Measurements from ENCODE around the gene DEXI. TPM values are rescaled to one million over a fixed set of nuclear protein-coding genes. Genes with fewer than 3 reads are reported as not detected.

DEXI gene
- total and polyA plus RNA-seq, 2 of the 13 experiments (the other 11 are each of a cell fraction or from before 2014, with no cell fraction given), result 51.5 to 70.4 TPM

- TF ChIP-seq SRF (IDR thresholded peaks at IDR 0.05; ENCODE audit: low read depth, low read length), result no peak
- peak; percentile 57; the same call in 1 of the 2 replicates for TF ChIP-seq ZBTB3 (CRISPR knock-in tag; IDR thresholded peaks at IDR 0.05; ENCODE audit: borderline replicate concordance, low read depth)
- TF ChIP-seq ZIK1 (CRISPR knock-in tag; IDR thresholded peaks at IDR 0.05; ENCODE audit: borderline replicate concordance, low read depth), result peak; percentile 95
- 0 out of 2 replicates have a peak, but pooled peaks have one; percentile 76 for TF ChIP-seq ZNF251 (CRISPR knock-in tag; IDR thresholded peaks at IDR 0.05)
- TF ChIP-seq RBAK (CRISPR knock-in tag; IDR thresholded peaks at IDR 0.05), result no peak
- TF ChIP-seq REPIN1 (CRISPR knock-in tag; IDR thresholded peaks at IDR 0.05; ENCODE audit: borderline replicate concordance, low read depth), result 0 out of 2 replicates have a peak, but pooled peaks have one; percentile 38
- no peak for TF ChIP-seq ZKSCAN5 (CRISPR knock-in tag; IDR thresholded peaks at IDR 0.05)
- no peak for TF ChIP-seq RXRA (CRISPR knock-in tag; IDR thresholded peaks at IDR 0.05)
- no peak for TF ChIP-seq GATA4 (IDR thresholded peaks at IDR 0.05; ENCODE audit: borderline replicate concordance, low read depth)
- TF ChIP-seq CBX2 (IDR thresholded peaks at IDR 0.05; ENCODE audit: low read depth, low read length), result no peak
- no peak for TF ChIP-seq CBX2 (CRISPR knock-in tag; IDR thresholded peaks at IDR 0.05; ENCODE audit: low read depth)
- no peak for TF ChIP-seq NR2C2 (CRISPR knock-in tag; IDR thresholded peaks at IDR 0.05; ENCODE audit: borderline replicate concordance)
- peak; percentile 58; the same call in 1 of the 2 replicates for TF ChIP-seq ZNF205 (CRISPR knock-in tag; IDR thresholded peaks at IDR 0.05)
- TF ChIP-seq ASH2L (IDR thresholded peaks at IDR 0.05; ENCODE audit: insufficient read length, low read depth, low read length), result no peak
- peak; percentile 99 for TF ChIP-seq TSC22D2 (CRISPR knock-in tag; IDR thresholded peaks at IDR 0.05; ENCODE audit: borderline replicate concordance)
- no peak for TF ChIP-seq RCOR2 (CRISPR knock-in tag; IDR thresholded peaks at IDR 0.05)
- TF ChIP-seq AKAP8 (CRISPR knock-in tag; IDR thresholded peaks at IDR 0.05), result 0 out of 2 replicates have a peak, but pooled peaks have one; percentile 53
- TF ChIP-seq ZNF382 (CRISPR knock-in tag; IDR thresholded peaks at IDR 0.05; ENCODE audit: borderline replicate concordance), result no peak
- TF ChIP-seq, protein P1, sequence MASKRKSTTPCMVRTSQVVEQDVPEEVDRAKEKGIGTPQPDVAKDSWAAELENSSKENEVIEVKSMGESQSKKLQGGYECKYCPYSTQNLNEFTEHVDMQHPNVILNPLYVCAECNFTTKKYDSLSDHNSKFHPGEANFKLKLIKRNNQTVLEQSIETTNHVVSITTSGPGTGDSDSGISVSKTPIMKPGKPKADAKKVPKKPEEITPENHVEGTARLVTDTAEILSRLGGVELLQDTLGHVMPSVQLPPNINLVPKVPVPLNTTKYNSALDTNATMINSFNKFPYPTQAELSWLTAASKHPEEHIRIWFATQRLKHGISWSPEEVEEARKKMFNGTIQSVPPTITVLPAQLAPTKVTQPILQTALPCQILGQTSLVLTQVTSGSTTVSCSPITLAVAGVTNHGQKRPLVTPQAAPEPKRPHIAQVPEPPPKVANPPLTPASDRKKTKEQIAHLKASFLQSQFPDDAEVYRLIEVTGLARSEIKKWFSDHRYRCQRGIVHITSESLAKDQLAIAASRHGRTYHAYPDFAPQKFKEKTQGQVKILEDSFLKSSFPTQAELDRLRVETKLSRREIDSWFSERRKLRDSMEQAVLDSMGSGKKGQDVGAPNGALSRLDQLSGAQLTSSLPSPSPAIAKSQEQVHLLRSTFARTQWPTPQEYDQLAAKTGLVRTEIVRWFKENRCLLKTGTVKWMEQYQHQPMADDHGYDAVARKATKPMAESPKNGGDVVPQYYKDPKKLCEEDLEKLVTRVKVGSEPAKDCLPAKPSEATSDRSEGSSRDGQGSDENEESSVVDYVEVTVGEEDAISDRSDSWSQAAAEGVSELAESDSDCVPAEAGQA (IDR thresholded peaks at IDR 0.05; ENCODE audit: low read depth), result no peak
- TF ChIP-seq, protein P1 (CRISPR knock-in tag; IDR thresholded peaks at IDR 0.05; ENCODE audit: borderline replicate concordance), result no peak
- TF ChIP-seq ZNF503 (CRISPR knock-in tag; IDR thresholded peaks at IDR 0.05), result no peak
Observed at GRCh38 chr16:10895053-10895946, 47.0 kb downstream of the DEXI start (continued).
